CD1c-positive myeloid dendritic cell (primary cell): ENCODE data around the gene KIAA1143.

Experiments
- DNase-seq: peaks from one replicate; pipeline ENCODE4 v3.0.0-alpha.2; 2016; ENCODE audit errors: extremely low spot score

KIAA1143 gene

GRCh38 chr3:44761424-44762169, at the start of gene KIAA1143, which contains the start of gene KIF15:
Gene KIAA1143, minus strand, starts transcription at chr3:44761619. Its CDS starts 17 bp downstream, at chr3:44761602.
Gene KIF15, plus strand, starts transcription at chr3:44761794. Its CDS starts 72 bp downstream, at chr3:44761866.
- peak; percentile 99 for DNase-seq

- DNase-seq, result no peak
Measured at GRCh38 chr3:44805960-44806359, 44.5 kb upstream of the KIAA1143 start.

GRCh38 chr3:44803298-44803697, 41.9 kb upstream of the KIAA1143 start:
- DNase-seq, result no peak

- DNase-seq, result peak; percentile 10
Measured at GRCh38 chr3:44802011-44802410, 40.6 kb upstream of the KIAA1143 start.

- no peak for DNase-seq
Measured at GRCh38 chr3:44795197-44795596, 33.8 kb upstream of the KIAA1143 start.

GRCh38 chr3:44782891-44783290, 21.5 kb upstream of the KIAA1143 start:
- no peak for DNase-seq

GRCh38 chr3:44772099-44772442, 10.7 kb upstream of the KIAA1143 start:
- no peak for DNase-seq

GRCh38 chr3:44771424-44772098, 10.1 kb upstream of the KIAA1143 start:
- no peak for DNase-seq

GRCh38 chr3:44764248-44764647, 2.8 kb upstream of the KIAA1143 start:
- DNase-seq, result no peak

- no peak for DNase-seq
Measured at GRCh38 chr3:44762690-44763089, 1.3 kb upstream of the KIAA1143 start.

GRCh38 chr3:44762170-44762677, 805 bp upstream of the KIAA1143 start:
- DNase-seq, result no peak

- DNase-seq, result no peak
Measured at GRCh38 chr3:44761101-44761423, 357 bp downstream of the KIAA1143 start.

GRCh38 chr3:44734646-44735168, 26.7 kb downstream of the KIAA1143 start:
- DNase-seq, result no peak

GRCh38 chr3:44729384-44729910, 32.0 kb downstream of the KIAA1143 start, which contains the start of gene ZNF501:
Gene ZNF501, plus strand, starts transcription at chr3:44729635. Its CDS starts 4,787 bp downstream, at chr3:44734422.
- DNase-seq, result peak; percentile 92

- DNase-seq, result no peak
Measured at GRCh38 chr3:44722103-44722401, 39.4 kb downstream of the KIAA1143 start.

GRCh38 chr3:44721231-44722102, 40.0 kb downstream of the KIAA1143 start:
- DNase-seq, result no peak

GRCh38 chr3:44712455-44713075, 48.9 kb downstream of the KIAA1143 start, which contains the start of gene ZNF502:
Gene ZNF502, plus strand, starts transcription at chr3:44712660. Its CDS starts 7,602 bp downstream, at chr3:44720262.
- peak; percentile 72 for DNase-seq
